Measurements from ENCODE around the gene CYB5D1. TPM values are rescaled to one million over a fixed set of nuclear protein-coding genes. Genes with fewer than 3 reads are reported as not detected.
A peak's percentile ranks its signal among the peaks of the same experiment; 100 is the strongest.

Gene CYB5D1
- total RNA-seq, 1 experiment from 2014 or later = 6.1 TPM

- peak; percentile 92 for DNase-seq (ENCODE audit: low read depth)
These were observed 13.3 kb upstream of the CYB5D1 start for GRCh38 chr17:7844292-7845154.

GRCh38 chr17:7845359-7846062 lies 12.3 kb upstream of the CYB5D1 start:
- no peak for DNase-seq (ENCODE audit: low read depth)

- DNase-seq (ENCODE audit: low read depth) = no peak
These were observed 11.6 kb upstream of the CYB5D1 start for GRCh38 chr17:7846063-7846735.

- DNase-seq (ENCODE audit: low read depth) = no peak
These were observed 10.8 kb upstream of the CYB5D1 start for GRCh38 chr17:7846765-7847661.

- DNase-seq (ENCODE audit: low read depth) = no peak
These were observed 9.6 kb upstream of the CYB5D1 start for GRCh38 chr17:7848131-7848579.

GRCh38 chr17:7848739-7849129 lies 9.1 kb upstream of the CYB5D1 start:
- DNase-seq (ENCODE audit: low read depth) = no peak

GRCh38 chr17:7849130-7849750 lies 8.6 kb upstream of the CYB5D1 start:
- DNase-seq (ENCODE audit: low read depth) = no peak

GRCh38 chr17:7849751-7850504 lies 7.9 kb upstream of the CYB5D1 start:
- no peak for DNase-seq (ENCODE audit: low read depth)

- no peak for DNase-seq (ENCODE audit: low read depth)
These were observed 6.9 kb upstream of the CYB5D1 start for GRCh38 chr17:7850701-7851437.

GRCh38 chr17:7851438-7852261 lies 6.2 kb upstream of the CYB5D1 start:
- no peak for DNase-seq (ENCODE audit: low read depth)

- DNase-seq (ENCODE audit: low read depth) = no peak
These were observed 5.5 kb upstream of the CYB5D1 start for GRCh38 chr17:7852262-7852670.

- DNase-seq (ENCODE audit: low read depth) = no peak
These were observed 4.7 kb upstream of the CYB5D1 start for GRCh38 chr17:7852919-7853690.

GRCh38 chr17:7853691-7854038 lies 4.1 kb upstream of the CYB5D1 start:
- no peak for DNase-seq (ENCODE audit: low read depth)

GRCh38 chr17:7854078-7854777 lies 3.6 kb upstream of the CYB5D1 start:
- DNase-seq (ENCODE audit: low read depth) = no peak

GRCh38 chr17:7854851-7855659 lies 2.7 kb upstream of the CYB5D1 start, which contains the start of gene TMEM88:
Gene TMEM88 (plus strand): TSS chr17:7855066. CDS start chr17:7855075, 9 bp downstream.
- no peak for DNase-seq (ENCODE audit: low read depth)

GRCh38 chr17:7855660-7856010 lies 2.2 kb upstream of the CYB5D1 start:
- DNase-seq (ENCODE audit: low read depth) = no peak
